Peyer's patch (tissue), 4 donors: Measurements from ENCODE around the gene IFT88. TPM values are rescaled to one million over a fixed set of nuclear protein-coding genes. Genes with fewer than 3 reads are reported as not detected.

ENCODE experiments used
- DNase-seq, 3 donors: peaks; one replicate each; pipeline ENCODE4 v3.0.0-alpha.2; 2017 to 2019
- H3K27ac ChIP-seq, 4 donors: fragments of 200-600 bp; sonication (generic); one replicate each; pipeline ENCODE4 v1.5.1; 2016 to 2019
- H3K27me3 ChIP-seq, 2 donors: fragments of 200-600 bp; sonication (generic); one replicate each; pipeline ENCODE4 v1.5.1; 2019
- H3K36me3 ChIP-seq, 3 donors: fragments of 200-600 bp; sonication (generic); one replicate each; pipeline ENCODE4 v1.5.1; 2016 to 2019
- H3K4me1 ChIP-seq, 4 donors: fragments of 200-600 bp; sonication (generic); one replicate each; pipeline ENCODE4 v1.5.1; 2016 to 2019
- H3K4me3 ChIP-seq, 4 donors: fragments of 200-600 bp; sonication (generic); 1 replicate in 3 of 4; 2 replicates in 1 of 4; pipeline ENCODE4 v1.5.1; 2016 to 2019; ENCODE audit warnings: mild to moderate bottlenecking in 1 of 4
- H3K9me3 ChIP-seq, 4 donors: fragments of 200-600 bp; sonication (generic); one replicate each; pipeline ENCODE4 v1.5.1; 2016 to 2019; ENCODE audit warnings: mild to moderate bottlenecking in 1 of 4
- POLR2A ChIP-seq, 2 donors: fragments of 450-650 bp; IDR thresholded peaks; one replicate each; pipeline ENCODE4 v1.5.1; 2017; ENCODE audit warnings: antibody characterized with exemption in 2 of 2, mild to moderate bottlenecking in 2 of 2, moderate library complexity in 2 of 2
- total RNA-seq, 4 donors: library from RNA; depleted of rRNA; stranded (reverse); fragments of >200 nt; gene quantifications; one replicate each; pipeline ENCODE4 v1.1.0, GENCODE V29; 2016
- TF ChIP-seq, protein P1 (sequence below), 6 experiments: fragments of 450-650 bp in 4 of 6; fragments of 200-600 bp in 2 of 6; sonication (generic) in 1 of 6; IDR thresholded peaks; one replicate each; pipeline ENCODE4 v1.5.1; 2017 to 2019; ENCODE audit warnings: antibody characterized with exemption in 6 of 6, mild to moderate bottlenecking in 3 of 6, moderate library complexity in 1 of 6

IFT88 gene
- total RNA-seq, 4 donors from 2014 or later: 25.6 to 30.5 (median 25.8) TPM

DNA sequence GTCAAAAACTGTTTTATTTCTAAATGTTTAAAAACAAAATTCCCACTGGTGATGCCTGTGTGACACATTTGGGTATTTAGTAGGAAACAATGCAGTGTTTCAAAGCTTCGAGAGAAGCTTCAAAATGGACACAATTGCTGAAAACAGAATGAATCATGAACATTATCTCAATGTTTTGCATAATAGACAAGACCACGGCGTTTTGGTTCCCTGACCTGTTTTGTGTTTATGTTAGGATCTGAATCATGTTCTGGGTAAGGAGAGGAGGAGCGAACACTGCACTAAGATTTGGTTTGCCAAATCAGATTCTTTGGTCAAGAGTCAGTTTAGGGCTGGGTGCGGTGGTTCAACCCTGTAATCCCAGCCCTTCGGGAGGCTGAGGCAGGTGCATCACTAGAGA, 42.2 kb downstream of the IFT88 start:
- no peak for TF ChIP-seq POLR2A (IDR thresholded peaks at IDR 0.05)
- TF ChIP-seq, protein P1, sequence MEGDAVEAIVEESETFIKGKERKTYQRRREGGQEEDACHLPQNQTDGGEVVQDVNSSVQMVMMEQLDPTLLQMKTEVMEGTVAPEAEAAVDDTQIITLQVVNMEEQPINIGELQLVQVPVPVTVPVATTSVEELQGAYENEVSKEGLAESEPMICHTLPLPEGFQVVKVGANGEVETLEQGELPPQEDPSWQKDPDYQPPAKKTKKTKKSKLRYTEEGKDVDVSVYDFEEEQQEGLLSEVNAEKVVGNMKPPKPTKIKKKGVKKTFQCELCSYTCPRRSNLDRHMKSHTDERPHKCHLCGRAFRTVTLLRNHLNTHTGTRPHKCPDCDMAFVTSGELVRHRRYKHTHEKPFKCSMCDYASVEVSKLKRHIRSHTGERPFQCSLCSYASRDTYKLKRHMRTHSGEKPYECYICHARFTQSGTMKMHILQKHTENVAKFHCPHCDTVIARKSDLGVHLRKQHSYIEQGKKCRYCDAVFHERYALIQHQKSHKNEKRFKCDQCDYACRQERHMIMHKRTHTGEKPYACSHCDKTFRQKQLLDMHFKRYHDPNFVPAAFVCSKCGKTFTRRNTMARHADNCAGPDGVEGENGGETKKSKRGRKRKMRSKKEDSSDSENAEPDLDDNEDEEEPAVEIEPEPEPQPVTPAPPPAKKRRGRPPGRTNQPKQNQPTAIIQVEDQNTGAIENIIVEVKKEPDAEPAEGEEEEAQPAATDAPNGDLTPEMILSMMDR (IDR thresholded peaks at IDR 0.05): no peak

DNA sequence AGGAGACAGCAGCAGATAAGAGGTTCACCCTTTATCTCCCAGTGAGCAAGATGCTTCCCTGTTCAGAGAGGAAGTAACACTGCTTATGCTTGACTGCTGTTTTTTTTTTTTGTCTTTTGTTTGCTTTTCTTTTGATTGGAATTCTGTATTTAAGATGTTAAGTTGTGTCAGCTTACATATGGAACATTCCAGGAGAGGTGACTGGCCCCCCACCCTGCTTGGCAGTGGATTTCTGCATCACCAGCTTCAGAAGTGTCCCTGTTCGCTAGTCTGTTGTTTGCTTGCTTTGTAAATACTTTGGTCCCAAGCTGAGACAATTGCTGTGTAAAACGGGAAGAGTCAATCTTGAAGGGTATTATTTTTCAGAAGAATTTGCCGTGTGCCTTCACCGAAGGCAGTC, 43.0 kb downstream of the IFT88 start:
- DNase-seq: no peak
- Histone ChIP-seq H3K4me3 (no peak overlapping the region), H3K9me3 (no peaks in the 10 kb centered on the region), H3K4me1 (no peaks in the 10 kb centered on the region), H3K27me3 (no peaks in the 10 kb centered on the region), H3K36me3 (peaks cover 0 to 26% (median 0%) of the 10 kb centered on the region in 3 donors), H3K27ac (no peak overlapping the region)
- TF ChIP-seq, protein P1 (IDR thresholded peaks at IDR 0.05): no peak
- no peak for TF ChIP-seq POLR2A (IDR thresholded peaks at IDR 0.05)

More for the DNA sequence above, 42.2 kb downstream of the IFT88 start:
- Histone ChIP-seq H3K4me3 (no peak overlapping the region), H3K27me3 (no peaks in the 10 kb centered on the region), H3K4me1 (no peaks in the 10 kb centered on the region), H3K9me3 (no peaks in the 10 kb centered on the region), H3K36me3 (peaks cover 0 to 26% (median 0%) of the 10 kb centered on the region in 3 donors), H3K27ac (no peak overlapping the region)
- no peak for DNase-seq

DNA sequence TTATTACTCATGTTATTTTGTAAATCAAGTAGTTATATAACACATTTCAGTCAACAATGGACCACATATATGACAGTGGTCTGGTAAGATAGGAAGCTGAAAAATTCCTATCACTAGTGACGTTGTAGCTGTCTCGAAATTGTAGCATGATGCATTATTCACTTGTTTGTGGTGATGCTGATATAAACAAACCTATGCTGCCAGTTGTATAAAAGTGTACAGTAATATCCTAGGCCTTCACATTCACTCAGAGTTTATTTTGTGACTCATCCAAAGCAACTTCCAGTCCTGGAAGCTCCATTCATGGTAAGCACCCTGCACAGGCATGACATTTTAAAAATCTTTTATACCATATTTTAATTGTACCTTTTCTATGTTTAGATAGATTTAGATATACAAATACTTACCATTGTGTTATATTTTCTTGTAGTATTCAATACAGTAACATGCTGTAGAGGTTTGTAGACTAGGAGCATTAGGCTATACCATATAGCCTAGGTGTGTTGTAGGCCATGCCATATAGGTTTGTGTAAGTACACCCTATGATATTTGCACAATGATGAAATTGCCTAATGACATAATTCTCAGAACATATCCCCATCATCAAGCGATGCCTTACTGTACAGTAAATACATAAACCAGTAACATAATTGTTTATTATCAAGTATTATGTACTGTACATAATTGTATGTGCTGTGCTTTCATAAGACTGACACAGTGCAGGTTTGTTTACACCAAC, 49.3 kb downstream of the IFT88 start:
- no peak for TF ChIP-seq POLR2A (IDR thresholded peaks at IDR 0.05)
- TF ChIP-seq, protein P1 (IDR thresholded peaks at IDR 0.05): no peak
- H3K27ac ChIP-seq: no peak overlapping the region
- no peaks in the 10 kb centered on the region for H3K27me3 ChIP-seq
- H3K9me3 ChIP-seq: no peaks in the 10 kb centered on the region
- H3K4me3 ChIP-seq: no peak overlapping the region
- no peaks in the 10 kb centered on the region for H3K36me3 ChIP-seq
- H3K4me1 ChIP-seq: no peaks in the 10 kb centered on the region
- DNase-seq: no peak

DNA sequence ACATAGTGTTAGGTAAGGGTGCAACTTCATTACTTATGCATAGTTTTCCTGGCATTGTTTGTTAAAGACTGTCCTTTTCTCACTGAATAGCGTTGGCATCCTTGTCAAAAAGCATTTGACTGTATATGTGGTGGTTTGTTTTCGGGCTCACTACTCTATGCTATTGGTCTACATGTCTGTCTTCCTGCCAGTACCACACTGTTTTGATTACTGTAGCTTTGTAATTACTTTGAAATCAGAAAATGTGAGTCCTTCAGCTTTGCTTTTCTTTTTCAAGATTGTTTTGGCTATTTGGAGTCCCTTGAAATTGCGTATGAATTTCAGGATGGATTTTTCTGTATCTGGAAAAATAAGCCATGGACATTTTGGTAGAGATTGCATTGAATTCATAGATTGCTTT, 56.0 kb downstream of the IFT88 start:
- no peak for TF ChIP-seq POLR2A (IDR thresholded peaks at IDR 0.05)
- TF ChIP-seq, protein P1 (IDR thresholded peaks at IDR 0.05): no peak
- Histone ChIP-seq H3K27me3 (no peaks in the 10 kb centered on the region), H3K9me3 (no peaks in the 10 kb centered on the region), H3K27ac (no peak overlapping the region), H3K4me1 (no peaks in the 10 kb centered on the region), H3K4me3 (no peak overlapping the region), H3K36me3 (peaks cover 0 to 5% (median 0%) of the 10 kb centered on the region in 3 donors)
- no peak for DNase-seq

DNA sequence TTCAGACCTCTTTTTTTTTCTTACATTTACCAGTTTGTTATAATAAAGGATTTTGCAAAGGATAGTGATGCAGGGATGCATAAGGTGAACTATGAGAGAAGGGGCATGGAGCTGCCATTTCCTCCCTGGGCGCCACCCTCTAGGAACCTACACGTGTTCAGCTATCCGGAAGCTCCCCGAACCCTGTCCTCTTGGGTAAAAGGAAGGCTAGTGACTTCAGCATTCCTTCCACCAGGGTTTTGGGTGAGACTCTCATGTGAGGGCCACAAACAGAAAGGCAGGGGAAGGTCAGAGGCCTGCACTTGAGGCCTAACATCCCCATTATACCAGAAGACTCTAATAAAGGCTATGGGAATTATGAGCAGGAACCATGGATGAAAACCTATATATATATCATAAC, 57.3 kb downstream of the IFT88 start:
- H3K27me3 ChIP-seq: no peaks in the 10 kb centered on the region
- no peaks in the 10 kb centered on the region for H3K9me3 ChIP-seq
- no peak overlapping the region for H3K4me3 ChIP-seq
- no peaks in the 10 kb centered on the region for H3K4me1 ChIP-seq
- TF ChIP-seq, protein P1 (IDR thresholded peaks at IDR 0.05): no peak
- TF ChIP-seq POLR2A (IDR thresholded peaks at IDR 0.05): no peak
- H3K27ac ChIP-seq: no peak overlapping the region
- peaks cover 0 to 5% (median 0%) of the 10 kb centered on the region in 3 donors for H3K36me3 ChIP-seq
- no peak for DNase-seq
